ENCODE measurements around the gene TMEM98.
"Not testable (repeated sequence)": the region's sequence is repeated elsewhere in the genome, so short reads cannot be mapped to it uniquely, and the experiment has no call there.

TMEM98 gene

DNA sequence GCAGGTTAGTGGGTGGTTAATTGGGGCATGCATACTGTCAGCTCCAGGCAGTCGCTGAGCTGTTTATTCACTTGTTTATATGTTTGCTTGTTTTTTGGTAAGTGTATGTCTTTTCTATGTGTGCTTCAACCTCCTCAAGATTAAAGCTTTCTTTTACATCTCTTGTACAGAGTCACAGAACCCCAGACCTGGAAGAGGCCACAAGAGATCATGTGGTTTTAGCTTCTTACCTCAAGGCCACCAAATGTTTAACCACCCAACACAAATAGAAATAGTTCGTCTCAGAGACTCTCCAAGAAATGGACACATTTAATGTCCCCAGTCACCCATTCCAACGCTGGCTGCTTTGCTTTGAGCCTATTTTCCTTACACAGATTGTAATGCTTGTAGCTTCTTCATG lies 11.8 kb upstream of the TMEM98 start:
- no peak for DNase-seq

GRCh38 chr17:32917081-32917480 lies 10.9 kb upstream of the TMEM98 start:
- no peak for DNase-seq

DNA sequence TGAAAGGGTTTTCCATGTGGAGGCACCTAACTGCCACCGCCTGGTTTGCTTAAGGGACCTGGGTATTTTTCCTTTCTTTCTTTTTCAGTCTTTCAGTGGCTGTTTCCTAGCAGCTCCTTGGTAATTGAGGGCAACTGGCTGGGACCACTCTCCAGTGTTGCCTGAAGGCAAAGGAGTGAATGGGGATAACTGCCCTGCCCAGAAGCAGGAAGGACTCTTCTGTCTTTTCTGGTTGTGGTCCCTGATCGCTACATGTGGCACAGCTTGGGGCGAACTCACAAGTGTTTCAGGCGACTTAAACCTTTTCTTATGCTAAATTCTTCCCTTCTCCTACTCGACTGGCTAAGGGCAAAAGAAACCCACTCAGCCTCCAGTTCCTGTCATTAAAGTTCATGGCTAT lies 10.1 kb upstream of the TMEM98 start:
- DNase-seq, result no peak

- not testable (repeated sequence) for DNase-seq
These were observed 8.1 kb upstream of the TMEM98 start for GRCh38 chr17:32919876-32920275.

- DNase-seq, result no peak
These were observed 7.7 kb upstream of the TMEM98 start for GRCh38 chr17:32920293-32920692.

DNA sequence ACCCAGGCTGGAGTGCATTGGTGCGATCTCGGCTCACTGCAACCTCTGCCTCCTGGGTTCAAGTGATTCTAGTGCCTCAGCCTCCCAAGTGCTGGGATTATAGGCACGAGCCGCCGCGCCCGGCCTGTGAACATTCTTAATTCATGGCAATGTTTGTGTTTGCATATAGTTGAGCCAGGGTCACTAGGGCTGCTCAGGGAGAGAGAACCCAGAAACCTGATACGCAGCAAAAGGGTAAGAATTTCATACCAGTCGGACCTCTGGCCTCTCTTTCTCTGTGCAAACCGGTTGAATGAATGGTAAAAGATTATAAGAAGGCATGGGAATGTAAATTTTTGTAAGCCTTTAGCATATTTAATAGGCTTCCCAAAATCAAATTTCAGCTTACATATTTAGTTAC lies 6.9 kb upstream of the TMEM98 start:
- DNase-seq, result no peak

GRCh38 chr17:32923905-32924304 lies 4.0 kb upstream of the TMEM98 start:
- DNase-seq, result not testable (repeated sequence)

DNA sequence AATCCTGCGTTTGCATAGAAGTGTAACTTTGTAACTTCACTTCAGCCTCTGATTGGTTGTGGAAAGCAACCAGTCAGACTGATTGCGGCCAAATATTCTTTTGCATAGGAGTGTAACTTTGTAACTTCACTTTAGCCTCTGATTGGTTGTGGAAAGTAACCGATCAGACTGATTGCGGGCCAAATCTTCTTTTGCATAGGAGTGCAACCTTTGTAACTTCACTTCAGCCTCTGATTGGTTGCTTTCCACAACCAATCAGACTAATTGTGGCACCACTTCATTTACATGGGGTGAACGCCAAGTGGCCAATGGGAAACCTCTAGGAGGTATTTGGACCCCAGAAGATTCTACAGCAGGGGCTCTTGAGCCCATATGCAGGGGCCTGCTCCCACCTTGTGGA lies 1.8 kb upstream of the TMEM98 start:
- no peak for DNase-seq

DNA sequence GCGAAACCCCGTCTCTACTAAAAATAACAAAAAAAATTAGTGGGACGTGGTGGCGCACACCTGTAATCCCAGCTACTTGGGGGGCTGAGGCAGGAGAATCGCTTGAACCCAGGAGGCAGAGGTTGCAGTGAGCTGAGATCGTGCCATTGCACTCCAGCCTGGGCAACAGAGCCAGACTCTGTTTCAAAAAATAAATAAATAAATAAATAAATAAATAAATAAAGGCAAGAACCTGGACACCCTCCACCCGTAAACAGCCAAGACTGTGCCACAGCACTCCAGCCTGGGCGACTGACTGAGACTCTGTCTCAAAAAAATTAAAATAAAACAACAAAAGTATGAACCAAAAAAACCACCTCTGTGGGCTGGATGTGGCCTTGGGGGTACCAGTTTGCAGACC lies 1.2 kb upstream of the TMEM98 start:
- DNase-seq, result not testable (repeated sequence)

GRCh38 chr17:32927201-32927723 lies 691 bp upstream of the TMEM98 start:
- no peak for DNase-seq

- peak; percentile 70 for DNase-seq
These were observed 908 bp downstream of the TMEM98 start for GRCh38 chr17:32928586-32929535.

GRCh38 chr17:32929588-32929987 lies 1.6 kb downstream of the TMEM98 start:
- DNase-seq, result no peak

GRCh38 chr17:32930512-32930911 lies 2.6 kb downstream of the TMEM98 start:
- no peak for DNase-seq

- DNase-seq, result no peak
These were observed 3.7 kb downstream of the TMEM98 start for GRCh38 chr17:32931686-32932085.

GRCh38 chr17:32933881-32934280 lies 5.9 kb downstream of the TMEM98 start:
- no peak for DNase-seq

- DNase-seq, result no peak
These were observed 7.8 kb downstream of the TMEM98 start for GRCh38 chr17:32935726-32936125.

- DNase-seq, result no peak
These were observed 8.4 kb downstream of the TMEM98 start for GRCh38 chr17:32936186-32936893.

GRCh38 chr17:32936894-32937500 lies 9.0 kb downstream of the TMEM98 start:
- peak; percentile 72 for DNase-seq

DNA sequence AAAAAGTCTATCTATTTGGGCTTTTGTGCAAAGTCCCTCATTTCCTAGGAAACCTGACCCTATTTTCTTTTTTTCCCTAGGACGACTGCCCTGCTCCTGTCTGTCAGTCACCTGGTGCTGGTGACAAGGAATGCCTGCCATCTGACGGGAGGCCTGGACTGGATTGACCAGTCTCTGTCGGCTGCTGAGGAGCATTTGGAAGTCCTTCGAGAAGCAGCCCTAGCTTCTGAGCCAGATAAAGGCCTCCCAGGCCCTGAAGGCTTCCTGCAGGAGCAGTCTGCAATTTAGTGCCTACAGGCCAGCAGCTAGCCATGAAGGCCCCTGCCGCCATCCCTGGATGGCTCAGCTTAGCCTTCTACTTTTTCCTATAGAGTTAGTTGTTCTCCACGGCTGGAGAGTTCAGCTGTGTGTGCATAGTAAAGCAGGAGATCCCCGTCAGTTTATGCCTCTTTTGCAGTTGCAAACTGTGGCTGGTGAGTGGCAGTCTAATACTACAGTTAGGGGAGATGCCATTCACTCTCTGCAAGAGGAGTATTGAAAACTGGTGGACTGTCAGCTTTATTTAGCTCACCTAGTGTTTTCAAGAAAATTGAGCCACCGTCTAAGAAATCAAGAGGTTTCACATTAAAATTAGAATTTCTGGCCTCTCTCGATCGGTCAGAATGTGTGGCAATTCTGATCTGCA lies 12.9 kb downstream of the TMEM98 start:
- no peak for DNase-seq

DNA sequence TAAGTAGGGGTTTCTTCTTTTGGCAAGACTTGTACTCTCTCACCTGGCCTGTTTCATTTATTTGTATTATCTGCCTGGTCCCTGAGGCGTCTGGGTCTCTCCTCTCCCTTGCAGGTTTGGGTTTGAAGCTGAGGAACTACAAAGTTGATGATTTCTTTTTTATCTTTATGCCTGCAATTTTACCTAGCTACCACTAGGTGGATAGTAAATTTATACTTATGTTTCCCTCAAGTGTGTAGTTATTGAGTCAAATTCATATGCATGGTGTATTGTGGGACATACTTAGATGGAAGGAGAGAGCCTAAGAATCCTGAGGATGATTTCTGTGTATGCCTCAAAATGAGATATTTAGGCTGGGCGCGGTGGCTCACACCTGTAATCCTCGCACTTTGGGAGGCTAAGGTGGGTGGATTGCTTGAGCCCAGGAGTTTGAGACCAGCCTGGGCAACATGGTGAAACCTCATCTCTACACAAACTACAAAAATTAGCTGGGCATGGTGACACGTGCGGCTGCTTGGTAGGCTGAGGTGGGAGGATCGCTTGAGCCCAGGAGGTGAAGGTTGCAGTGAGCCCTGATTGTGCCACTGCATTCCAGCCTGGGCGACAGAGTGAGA lies 13.6 kb downstream of the TMEM98 start:
- no peak for DNase-seq

GRCh38 chr17:32943206-32943605 lies 15.3 kb downstream of the TMEM98 start:
- no peak for DNase-seq

DNA sequence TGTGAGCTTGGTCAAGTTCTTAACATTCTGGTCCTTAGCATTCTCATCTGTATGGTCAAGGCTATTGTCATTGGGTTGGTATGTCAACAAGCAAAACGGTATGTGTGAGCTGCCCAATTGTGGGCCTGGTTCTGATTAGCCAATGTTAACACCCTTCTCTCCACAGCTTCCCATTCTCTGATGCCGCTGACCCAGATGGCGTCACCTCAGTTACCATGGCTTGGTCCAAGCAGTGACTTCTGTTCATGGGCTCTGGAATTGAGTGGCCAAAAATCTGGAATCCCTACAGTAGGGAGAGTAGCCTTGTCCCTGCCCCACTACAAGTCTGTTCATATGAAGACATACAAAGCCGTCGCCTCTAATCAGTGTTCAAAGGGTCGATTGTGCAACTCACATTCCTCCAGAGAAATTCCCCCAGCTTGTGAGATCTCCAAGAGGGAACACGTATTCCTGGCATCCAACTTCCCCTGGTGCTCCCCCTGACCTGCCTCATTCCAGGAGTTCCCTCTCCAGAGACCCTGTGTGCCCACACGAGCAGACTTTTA lies 15.8 kb downstream of the TMEM98 start:
- DNase-seq, result no peak

Data from right forelimb (tissue), 1 donor.